Measurements from ENCODE around the gene HSPB7.
A peak's percentile ranks its signal among the peaks of the same experiment; 100 is the strongest.
"Not testable (repeated sequence)": the region's sequence is repeated elsewhere in the genome, so short reads cannot be mapped to it uniquely, and the experiment has no call there.

Gene HSPB7

DNA sequence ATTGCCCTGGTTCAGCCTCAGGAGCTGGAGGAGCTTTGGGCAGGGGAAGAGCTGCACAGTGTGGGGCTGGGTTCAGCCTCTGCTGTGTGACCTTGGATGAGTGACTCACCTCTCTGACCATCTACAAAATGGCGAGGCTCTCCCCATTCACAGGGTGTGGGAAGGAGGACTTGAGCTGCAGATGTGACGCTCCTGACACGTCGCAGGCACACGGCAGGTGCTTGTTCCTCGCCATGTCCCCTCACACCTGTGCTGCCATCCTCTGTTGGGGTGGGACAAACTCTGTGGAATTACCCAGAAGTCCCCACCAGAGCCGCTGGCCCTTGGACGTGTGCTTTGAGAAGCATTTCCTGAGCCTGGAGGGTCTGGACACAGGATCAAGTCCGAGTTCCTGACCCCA, 3.0 kb upstream of the HSPB7 start:
- DNase-seq: not testable (repeated sequence)

DNA sequence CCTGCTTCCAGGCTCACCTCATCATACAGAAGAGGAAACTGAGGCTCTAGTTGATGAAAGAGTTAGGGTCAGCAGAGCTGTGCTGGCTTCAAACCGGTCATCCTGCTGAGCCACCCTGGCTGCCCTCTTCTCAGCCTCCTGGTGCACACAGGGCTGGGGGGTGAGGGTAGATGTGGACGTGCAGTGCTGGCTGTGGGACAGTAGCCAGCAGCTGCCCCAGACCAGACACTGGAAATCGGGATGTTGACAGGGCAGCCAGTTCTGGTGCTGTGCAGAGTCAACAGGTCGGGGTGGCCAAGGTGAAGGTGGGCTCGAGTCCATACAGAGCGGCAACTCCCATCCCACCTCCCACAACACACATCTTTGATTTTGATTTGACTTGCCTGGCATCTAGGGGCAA, 2.5 kb upstream of the HSPB7 start:
- DNase-seq: no peak

DNA sequence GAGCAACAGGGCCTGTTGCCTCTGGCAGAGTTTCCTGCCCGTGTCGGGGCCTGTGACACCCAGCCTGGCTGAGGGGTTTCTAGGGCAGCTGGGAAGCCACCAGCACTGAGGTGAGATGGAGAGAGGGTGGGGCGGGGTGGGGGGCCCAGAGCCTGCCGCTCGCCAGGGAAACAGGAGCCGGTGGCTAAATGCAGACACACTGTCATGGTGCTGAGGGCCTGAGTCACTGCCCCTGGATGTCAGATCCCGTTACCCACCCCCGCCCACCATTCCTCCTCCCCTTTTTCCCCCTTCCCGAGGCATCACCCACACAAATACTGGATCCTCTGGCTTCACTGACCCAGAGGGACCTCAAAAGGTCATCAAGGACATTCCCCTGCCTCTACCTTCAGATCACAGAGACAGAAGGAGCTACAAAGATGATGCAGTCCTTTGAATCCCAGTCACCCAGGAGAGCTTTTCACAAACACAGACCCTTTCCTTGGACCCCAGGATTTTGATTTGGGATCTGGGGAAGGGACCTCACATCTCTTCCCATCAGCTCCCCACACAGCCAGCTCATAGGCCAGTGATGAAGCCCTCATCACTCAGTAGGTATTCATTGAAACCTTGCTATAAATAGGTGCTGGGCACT, 1.9 kb upstream of the HSPB7 start:
- DNase-seq: no peak

DNA sequence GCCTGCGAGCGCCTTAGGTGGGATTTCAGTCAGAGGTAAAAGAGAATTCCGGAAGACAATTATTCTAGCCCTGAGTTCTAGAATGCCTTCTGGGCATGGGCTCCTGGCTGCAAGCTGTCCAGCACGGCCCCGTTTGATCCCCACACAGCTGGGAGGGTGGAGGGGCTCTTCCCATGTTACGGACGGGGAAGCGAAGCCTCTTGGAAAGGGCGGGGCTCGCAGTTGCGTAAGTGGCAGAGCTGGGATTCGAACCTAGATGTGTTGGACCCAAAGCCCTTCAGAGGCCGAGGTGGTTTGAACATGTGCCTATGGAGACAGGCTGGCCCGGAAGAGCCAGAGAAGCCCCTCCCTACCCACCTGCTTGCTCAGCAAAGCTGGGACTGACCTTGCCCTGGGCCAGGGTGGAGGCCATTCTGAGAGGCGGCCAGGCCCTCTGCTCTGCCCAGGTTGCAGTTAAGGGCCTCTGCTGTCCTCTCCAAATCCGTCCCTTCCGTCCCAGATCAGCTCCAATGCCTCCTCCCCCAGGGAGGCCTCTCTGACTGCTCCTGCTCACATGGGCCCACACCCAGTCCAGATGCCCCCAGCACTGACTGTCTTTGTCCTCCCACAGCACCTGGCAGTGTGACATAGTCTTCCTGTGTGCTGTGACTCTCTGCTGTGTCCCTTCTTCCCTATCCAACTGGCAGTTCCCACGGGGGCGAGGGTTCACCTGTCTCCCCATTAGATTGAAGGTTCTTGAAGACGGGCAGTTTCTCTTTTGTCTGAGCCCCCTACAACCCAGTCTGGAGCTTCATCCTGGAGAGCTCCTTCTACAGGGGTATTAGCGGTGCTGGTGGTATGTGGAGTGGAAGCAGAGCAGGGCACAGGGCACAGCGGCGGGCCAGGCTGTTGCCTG, 1.2 kb upstream of the HSPB7 start:
- DNase-seq: no peak

DNA sequence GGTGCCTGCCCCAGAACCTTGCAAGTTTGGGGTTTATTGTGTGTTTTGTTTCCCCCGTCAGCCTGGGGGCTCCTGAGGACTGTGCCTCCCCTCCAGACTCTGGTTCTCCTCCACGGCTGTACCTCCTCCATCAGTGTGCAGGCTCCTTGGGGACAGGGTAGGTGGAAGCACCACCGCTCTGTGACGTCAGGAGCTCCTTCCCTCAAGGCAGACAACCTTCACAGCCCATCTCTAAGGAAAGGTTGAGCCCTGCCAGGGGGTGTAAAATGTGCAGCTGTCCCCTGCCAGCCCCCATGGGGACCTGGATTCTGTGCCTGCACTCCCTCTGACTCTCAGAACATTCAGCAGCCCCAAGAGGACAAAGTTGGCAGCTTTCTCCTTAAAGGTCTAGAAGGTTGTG, 465 bp upstream of the HSPB7 start:
- DNase-seq: no peak

DNA sequence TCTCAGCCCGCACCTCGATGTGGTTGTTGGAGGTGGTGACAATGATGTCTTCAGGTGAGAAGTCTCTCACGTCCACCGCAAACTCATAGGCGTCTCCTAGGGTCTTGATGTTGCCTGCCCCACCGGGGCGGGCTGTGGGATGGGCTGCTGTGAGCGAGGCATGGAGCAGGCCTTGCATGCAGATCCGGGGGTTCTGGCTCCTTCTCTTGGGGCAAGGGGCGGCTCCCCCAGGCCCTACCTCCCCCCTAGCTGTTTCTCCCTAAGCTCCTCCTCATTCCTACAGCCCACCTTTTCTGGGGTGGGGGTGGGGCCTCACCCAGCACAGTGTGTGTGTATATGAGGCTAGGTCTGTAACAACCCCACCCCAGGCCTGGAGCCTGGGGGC, 775 bp downstream of the HSPB7 start:
- DNase-seq: no peak

DNA sequence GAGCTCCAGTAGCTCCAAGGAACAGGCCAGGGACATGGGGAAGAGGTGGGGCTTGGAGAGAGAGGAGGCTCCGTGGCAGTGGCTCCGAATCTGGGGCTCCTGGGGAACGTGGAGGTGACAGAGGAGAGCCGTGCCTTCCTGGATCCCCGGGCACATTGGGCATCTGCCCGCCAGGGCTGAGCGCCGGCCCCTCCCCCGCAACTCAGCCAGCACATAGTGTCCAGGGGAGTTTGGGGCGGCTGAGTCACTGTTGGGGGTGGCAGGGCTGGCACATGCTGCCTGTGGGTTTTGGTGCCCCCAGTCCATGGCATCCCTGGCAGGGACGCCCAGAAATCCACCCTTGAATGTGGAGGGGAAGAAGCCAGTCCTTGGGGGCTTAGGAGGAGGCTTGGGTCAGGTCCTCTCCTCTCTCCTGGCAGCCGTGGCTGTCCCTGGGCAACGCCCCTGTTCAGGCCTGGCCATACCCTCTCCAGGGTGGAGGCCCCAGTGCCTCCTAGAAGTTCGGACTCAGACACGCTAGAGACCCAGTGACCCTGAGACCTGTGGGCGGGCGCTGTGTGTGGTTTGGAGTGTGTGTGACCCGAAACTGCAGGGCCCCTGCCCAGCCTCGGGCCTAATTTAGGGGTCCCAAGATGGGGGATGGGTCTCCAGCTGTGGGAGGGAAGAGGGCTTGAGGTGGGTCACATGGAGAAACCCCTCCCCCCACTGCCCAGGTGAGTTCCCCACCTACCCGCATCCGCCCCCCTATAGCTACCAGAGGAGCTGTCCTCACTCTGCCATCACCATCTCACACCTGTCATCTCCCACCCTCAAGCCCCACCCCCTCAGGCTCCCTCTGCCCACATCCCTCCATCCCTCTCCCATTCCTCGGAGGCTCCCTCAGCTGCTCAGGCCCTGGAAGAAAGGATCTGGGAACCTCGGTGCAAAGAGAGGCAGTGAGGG, 1.6 kb downstream of the HSPB7 start:
- no peak for DNase-seq

DNA sequence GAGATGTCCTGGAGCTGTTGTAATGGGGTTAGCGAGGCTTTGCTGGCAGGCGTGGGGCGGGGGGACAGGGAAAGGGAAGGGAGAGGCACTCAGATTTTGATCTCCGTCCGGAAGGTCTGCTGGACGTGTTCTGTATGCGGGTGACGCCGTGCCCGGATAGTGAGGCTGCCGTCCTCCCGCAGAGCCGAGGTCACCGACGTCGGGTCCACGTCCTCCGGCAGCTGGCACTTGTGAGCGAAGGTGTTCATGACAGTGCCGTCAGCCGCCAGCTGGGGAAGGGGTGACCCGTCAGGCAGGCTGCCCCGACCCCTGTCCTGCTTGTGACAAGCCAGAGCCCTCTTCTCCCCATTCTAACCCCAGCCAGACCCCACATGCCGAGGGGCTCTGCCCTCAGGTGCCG, 2.4 kb downstream of the HSPB7 start:
- no peak for DNase-seq

DNA sequence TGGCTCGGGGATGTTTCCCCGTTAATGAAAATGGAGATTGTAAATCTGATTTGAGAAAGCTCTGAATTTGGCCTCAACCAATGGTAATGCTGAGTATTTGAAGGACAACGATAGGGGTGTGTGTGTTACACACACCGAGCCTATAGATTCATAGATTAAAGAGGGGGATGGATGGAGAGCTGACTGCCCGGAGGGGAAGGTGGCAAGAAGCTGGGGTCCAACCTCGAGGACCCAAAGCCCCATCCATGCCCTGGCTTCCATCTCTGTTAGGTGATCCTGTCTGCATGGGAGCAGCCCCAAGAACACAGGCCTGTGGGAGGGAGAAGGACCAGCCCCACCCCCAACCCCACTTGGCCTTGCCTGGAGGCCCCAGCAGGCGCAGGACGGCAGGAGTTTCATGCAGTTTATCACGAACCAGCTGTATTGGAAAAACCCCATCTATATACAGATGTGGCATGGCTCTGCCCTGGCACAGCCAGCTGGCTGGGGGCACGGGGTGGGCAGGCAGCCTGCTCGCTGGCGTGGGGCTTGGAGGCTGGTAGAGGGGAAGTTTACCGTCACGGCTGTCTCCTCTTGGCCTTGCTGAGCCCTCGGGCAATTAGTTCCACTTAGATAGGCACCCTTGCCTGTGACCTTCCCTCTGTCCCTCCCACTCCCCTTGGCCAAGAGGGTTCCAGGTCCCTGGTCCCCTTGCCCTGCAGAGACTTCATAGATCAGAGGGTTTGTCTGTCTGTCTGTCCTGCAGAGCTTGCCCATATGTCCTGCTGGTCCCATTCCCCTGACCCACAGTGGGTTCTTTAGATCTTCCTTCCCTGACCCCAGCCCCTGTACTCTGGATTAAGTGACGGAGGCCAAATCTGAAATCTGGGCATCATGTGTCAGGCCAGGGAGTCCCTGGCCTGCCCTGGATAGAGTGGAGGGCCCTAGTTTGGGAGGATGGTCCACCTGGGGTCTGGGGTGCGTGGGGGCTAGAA, 3.0 kb downstream of the HSPB7 start:
- DNase-seq: no peak

DNA sequence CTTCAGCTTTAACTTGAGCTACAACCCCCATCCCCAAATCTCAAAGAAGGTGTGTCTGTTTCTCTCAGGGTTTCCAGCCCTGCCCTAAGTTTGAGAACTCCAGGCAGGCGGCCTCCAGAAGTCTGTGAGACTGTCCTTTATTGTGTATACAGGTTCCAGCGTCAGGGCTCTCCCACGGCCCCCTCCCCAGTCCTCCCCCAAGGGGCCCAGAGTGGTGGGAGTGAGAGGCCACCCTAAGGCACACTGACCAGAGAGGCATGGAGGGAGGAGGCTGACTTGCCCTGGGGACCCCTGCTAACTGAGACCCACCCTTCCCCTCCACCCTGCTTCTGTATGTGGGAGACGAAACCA, 4.0 kb downstream of the HSPB7 start:
- DNase-seq: no peak

DNA sequence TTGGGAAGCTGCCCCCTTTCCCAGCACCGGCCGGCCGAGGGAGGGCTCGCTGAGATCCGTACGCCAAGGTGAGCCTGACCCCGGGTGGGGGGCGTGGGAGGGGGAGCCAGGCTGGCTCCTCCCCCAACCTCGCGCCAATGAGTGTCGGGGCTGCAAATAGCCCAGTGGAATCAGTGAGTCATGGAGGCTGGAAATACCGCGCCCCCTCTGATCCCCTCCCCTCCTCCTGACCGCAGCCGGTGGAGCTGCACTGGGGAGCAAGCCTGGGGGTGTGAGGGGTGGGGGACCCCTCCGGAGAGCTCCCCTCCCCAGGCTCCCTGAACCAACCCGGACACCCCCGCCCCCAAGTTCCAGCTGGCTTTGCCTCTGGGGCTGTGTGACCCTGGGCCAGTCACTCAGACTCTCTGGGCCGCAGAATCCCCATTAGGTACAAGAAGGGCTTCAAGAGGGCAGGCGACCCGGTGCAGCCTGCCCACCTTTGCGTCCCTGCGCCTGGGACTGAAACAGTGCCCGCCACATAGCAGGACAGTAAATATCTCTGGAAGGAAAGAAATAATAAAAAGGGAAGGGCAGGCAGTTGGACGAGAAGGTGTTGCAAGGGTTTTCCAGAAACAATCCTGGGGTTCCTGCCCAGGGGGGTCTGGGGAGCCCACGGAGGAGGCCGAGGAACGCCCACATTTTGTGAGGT, 4.5 kb downstream of the HSPB7 start:
- no peak for DNase-seq

DNA sequence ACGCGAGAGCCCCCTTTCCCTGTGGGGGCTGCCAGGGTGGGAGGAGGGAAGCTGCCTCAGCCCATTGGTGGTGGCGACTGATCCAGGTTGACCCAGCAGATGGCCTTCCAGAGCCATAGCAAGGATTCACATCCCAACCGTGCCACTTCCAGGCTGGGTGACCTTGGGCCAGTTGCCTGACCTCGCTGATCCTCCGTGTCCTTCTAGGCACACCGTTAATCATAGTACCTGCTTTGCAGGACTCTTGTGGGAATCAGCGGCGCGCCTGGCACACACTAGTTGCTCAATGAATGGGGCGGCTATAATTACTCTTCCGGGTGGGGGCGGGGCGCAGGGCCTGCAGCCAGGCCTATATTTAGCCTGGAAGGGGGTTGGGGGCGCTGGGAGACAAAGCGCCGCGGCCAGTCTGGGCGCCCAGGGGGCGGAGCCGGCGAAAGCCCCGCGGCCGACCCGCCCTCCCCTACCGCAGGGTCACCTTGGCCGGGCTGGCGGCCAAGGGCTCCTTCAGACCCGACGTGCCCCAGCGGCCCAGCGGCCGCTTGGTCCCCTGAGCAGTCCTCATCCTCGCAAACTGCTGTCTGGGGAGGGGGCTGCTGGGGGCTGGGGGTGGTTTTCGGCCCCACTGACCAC, 5.1 kb downstream of the HSPB7 start:
- peak; percentile 41 for DNase-seq

DNA sequence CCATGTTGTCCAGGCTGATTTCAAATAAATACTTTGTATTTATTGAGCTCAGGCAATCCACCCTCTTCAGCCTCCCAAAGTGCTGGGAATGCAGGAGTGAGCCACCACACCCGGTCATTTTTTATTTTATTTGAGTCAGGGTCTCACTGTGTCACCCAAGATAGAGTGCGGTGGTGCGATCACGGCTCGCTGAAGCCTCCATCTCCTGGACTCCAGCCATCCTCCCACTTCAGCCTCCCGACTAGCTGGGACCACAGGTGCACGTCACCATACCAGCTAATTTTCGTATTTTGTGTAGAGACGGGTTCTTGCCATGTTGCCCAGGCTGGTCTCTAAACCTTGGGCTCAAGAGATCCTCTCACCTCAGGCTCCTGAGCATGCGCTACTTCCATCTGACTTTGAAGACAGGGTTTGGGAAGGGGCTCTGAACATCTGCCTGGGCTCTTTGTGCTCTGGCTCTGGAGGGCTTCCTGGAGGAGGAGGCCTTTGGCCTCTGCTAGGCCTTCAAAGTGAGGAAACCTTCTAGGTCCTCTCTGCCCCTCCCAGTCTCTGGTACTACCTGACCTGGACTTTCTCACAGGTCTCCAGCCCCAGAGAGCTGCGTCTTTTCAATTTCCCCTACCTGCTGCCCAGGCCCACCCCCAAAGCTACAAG, 5.8 kb downstream of the HSPB7 start:
- DNase-seq: no peak

DNA sequence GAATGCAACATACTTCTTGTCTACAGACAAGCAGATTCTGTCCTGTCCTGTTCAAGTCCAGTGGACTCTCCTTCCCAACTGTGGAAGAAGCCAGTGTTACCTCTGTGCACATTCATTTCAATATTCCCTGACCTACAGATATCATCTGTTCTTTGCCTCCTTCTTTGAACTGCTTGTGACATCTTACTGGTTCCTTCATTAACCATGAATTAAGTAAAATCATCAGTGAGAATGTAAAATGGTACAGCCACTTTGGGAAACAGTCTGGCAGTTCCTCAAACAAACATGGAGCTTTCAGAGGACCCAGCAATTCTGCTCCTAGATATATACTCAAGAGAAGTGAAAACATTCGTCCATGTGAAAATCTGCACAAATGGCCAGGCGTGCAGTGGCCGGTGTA, 7.0 kb downstream of the HSPB7 start:
- no peak for DNase-seq

DNA sequence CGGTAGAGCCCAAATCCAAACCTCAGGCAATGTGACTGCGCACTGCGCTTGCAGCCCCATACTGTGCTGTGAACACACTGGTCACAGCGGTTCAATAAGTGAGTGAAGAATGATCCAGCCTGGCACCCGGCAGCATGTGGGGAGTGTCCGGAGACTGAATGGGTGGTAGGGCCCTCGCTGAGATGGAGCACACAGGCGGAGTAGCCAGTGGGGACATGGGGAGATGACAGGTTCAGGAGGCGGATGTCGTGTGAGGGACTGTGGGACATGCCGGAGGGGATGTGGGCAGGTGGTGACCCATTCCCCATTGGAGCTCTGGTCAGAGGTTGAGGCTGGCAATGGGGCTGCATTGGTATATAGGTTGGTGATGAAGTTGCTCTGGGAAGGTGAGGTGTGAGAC, 8.2 kb downstream of the HSPB7 start:
- no peak for DNase-seq

DNA sequence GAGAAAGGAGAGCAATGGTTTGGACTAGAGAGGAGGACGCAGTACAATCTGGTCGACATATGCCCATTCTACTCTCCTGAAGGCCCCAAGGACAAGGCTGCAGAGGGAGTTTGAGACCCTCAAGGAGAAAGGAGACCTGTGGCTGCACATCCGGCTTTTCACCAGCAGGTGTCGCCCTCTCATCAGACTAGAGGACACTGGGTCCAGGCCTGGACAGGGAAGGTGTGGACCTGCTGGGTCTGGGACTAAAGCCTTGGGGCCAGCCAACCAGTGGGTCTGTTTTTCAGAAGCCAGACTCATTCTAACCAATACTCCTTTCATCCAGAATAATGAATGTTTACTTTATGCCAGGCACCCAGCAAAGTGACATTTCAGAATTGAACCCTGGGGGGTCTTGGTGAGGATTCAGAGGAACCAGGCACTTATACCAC, 8.8 kb downstream of the HSPB7 start:
- peak; percentile 64 for DNase-seq

DNA sequence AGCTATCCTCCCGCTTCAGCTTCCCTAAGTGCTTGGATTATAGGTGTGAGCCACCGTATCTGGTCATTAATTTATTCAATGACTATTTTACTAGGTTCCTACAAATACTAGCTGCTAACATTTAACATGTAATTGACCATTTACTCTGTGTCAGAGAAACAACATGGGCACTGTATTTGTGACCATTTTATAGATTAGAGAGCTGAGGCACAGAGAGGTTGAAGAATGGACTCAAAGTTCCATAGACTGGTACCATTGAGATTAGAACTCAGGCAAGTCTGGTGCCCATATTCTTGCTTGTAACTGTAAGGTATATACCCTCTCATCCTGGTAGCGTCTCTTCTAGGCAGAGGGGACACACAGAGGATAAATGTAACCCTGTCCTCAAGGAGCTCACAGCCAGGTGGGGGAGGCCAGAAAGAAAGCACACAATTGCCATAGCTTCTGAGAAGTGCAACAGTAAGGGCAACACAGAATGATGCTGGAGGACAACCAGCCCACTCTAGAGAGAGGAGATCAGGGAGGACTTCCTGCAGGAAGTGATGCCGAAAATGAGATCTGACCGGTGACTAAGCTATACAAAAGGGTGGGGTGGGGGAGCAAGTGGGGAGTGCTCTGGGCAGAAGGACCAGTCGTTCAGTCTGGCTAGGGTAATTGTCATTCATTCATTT, 10.0 kb downstream of the HSPB7 start:
- no peak for DNase-seq

DNA sequence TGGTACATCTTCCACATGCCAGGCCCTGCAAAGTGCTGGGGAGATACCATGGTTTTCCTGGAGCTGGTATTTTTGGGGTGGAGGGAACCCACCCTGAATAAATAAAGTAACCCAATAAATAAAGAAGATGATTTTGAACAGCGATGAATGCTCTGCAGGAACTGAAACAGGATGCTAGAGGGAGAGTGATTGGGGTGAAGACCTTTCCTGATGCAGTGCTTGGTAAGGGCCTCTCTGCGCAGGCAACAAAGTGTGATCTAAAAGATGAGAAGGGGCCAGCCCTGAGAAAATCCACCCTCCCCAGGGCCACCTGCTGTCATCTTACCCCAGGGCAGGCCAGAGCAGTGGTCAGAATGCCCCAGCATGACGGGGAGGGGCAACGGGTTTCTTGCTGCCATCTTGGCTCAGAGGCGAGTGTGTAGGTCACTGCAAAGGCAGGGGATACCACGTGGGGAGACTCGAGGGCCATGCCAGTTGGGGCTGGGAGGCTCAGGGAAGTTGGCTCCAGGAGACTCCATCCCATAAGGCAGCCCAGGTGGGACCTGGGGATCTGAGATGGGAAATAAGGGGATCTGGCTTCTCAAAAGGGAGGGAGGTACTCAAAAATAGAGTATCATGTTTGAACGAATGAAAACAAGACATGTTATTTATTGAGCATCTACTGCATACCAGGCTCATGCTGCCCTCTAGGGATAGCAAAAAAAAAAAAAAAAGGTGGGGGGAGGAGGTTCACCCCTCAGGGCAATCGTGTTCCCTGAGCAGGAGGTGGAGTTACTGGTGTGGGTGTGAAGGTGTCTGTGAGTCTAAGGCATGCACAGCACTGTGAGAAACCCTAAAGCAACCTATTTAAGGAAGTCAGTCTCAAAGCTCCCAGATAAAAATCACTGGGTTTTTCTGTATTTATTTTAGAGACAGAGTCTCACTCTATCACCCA, 11.0 kb downstream of the HSPB7 start:
- no peak for DNase-seq

DNA sequence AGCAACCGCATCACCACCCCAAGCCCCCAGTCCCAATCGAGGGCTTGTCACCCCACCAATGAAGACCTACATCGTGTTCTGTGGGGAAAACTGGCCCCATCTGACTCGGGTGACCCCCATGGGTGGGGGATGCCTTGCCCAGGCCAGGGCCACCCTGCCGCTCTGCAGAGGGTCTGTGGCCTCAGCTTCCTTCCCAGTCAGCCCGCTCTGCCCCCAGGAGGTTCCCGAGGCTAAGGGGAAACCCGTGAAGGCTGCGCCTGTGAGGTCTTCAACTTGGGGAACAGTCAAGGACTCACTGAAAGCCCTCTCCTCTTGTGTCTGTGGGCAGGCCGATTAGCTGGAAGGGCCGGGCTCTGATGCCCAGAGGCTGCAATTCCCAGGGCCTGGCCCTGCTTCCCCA, 11.8 kb downstream of the HSPB7 start:
- no peak for DNase-seq

Data from NCI-H345 (cell line).